Dendritic cell treated with granulocyte-macrophage colony-stimulating factor and Interleukin-4, amounts not matched to agents 40 ng/mL and 50 ng/mL, for 4 days (primary cell): ENCODE results near the gene EGR2.

Experiments
- H3K27ac Mint-ChIP-seq: one replicate; pipeline ENCODE4 v1.8.0; 2022; ENCODE audit warnings: mild to moderate bottlenecking, mixed read lengths
- H3K27me3 Mint-ChIP-seq: one replicate; pipeline ENCODE4 v1.8.0; 2022; ENCODE audit warnings: mild to moderate bottlenecking, mixed read lengths
- H3K36me3 Mint-ChIP-seq: one replicate; pipeline ENCODE4 v1.8.0; 2022; ENCODE audit warnings: low read depth, mixed read lengths
- H3K4me1 Mint-ChIP-seq: one replicate; pipeline ENCODE4 v1.8.0; 2022; ENCODE audit warnings: low read depth, mixed read lengths
- H3K4me3 Mint-ChIP-seq: one replicate; pipeline ENCODE4 v1.8.0; 2022; ENCODE audit warnings: mild to moderate bottlenecking, moderate library complexity, mixed read lengths
- H3K9me3 Mint-ChIP-seq: one replicate; pipeline ENCODE4 v1.8.0; 2022; ENCODE audit warnings: mixed read lengths
- intact Hi-C: fragments of 100-400 bp; cut with micrococcal nuclease; formaldehyde crosslinking; loops from one replicate; pipeline ENCODE4 v1.15.0; 2022

Gene EGR2

GRCh38 chr10:62839590-62839989, 23.4 kb upstream of the EGR2 start:
- H3K27ac Mint-ChIP-seq = no peak overlapping the region
- no peaks in the 10 kb centered on the region for H3K27me3 Mint-ChIP-seq
- no peaks in the 10 kb centered on the region for H3K36me3 Mint-ChIP-seq
- H3K9me3 Mint-ChIP-seq = no peaks in the 10 kb centered on the region
- intact Hi-C loops = no loop called here
- peaks cover 10% of the 10 kb centered on the region for H3K4me1 Mint-ChIP-seq
- H3K4me3 Mint-ChIP-seq = no peak overlapping the region

GRCh38 chr10:62831346-62831745, 15.2 kb upstream of the EGR2 start:
- Mint-ChIP-seq H3K4me3 (no peak overlapping the region), H3K27me3 (no peaks in the 10 kb centered on the region), H3K4me1 (peaks cover 32% of the 10 kb centered on the region), H3K27ac (no peak overlapping the region), H3K9me3 (no peaks in the 10 kb centered on the region), H3K36me3 (no peaks in the 10 kb centered on the region)
- intact Hi-C loops = no loop called here

DNA sequence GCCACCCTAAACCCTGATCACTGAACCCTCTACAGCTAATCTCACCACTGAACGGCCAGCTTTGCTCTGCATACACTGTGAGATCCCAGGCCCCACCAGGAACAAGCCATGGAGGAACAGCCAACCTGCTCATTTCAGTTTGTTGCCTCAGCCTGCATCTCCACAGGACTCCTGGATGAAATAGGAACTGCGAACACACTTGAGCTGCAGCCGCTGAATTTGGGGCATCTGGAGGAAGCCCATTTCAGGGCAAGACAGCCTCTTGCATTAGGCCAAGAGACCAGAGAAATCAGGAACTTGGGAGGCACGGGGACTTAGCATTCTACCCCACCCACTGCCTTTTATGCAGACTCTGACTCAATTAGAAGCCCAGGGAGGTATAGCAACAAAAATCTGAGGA, 14.5 kb upstream of the EGR2 start:
- Mint-ChIP-seq H3K27ac (peak overlapping the region; percentile 74), H3K9me3 (no peaks in the 10 kb centered on the region), H3K36me3 (no peaks in the 10 kb centered on the region), H3K27me3 (no peaks in the 10 kb centered on the region), H3K4me3 (no peak overlapping the region), H3K4me1 (peaks cover 39% of the 10 kb centered on the region)
- intact Hi-C loops = no loop called here

- intact Hi-C loops = no loop called here
- Mint-ChIP-seq H3K27ac (no peak overlapping the region), H3K4me3 (no peak overlapping the region), H3K27me3 (no peaks in the 10 kb centered on the region), H3K9me3 (no peaks in the 10 kb centered on the region), H3K36me3 (no peaks in the 10 kb centered on the region), H3K4me1 (peaks cover 49% of the 10 kb centered on the region)
These were observed 13.5 kb upstream of the EGR2 start for GRCh38 chr10:62829622-62830021.

- Mint-ChIP-seq H3K27me3 (peaks cover 5% of the 10 kb centered on the region), H3K4me1 (peaks cover 51% of the 10 kb centered on the region), H3K36me3 (no peaks in the 10 kb centered on the region), H3K27ac (peak overlapping the region; percentile 74), H3K4me3 (no peak overlapping the region), H3K9me3 (no peaks in the 10 kb centered on the region)
- intact Hi-C loops = no loop called here
These were observed 10.1 kb upstream of the EGR2 start for GRCh38 chr10:62826273-62826672.

DNA sequence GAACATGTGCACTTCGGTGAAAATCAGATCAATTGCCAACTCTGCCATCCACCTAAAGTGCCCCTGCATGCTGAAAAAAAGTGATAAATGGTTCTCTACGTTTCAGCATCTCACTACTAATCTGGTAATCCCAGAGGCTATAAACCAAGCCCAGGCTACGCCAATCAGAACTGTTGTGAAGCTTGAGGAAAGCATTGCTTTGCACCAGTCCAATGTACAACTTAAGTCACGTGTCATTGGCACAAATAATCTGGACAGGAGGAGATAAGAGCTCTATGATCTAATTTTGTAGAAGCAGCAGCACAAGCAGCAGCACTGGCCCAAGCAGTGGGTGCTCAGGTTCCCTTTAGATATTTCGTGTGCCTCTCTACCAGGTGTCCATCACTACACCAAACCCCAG, 4.4 kb upstream of the EGR2 start:
- Mint-ChIP-seq H3K9me3 (no peaks in the 10 kb centered on the region), H3K36me3 (peaks cover 23% of the 10 kb centered on the region), H3K4me3 (no peak overlapping the region), H3K4me1 (peaks cover 39% of the 10 kb centered on the region), H3K27ac (no peak overlapping the region), H3K27me3 (peaks cover 22% of the 10 kb centered on the region)
- intact Hi-C loops = loop anchor here (5.0 kb wide), 1 partner anchor 337 kb away; no protein-coding TSS in a partner anchor

DNA sequence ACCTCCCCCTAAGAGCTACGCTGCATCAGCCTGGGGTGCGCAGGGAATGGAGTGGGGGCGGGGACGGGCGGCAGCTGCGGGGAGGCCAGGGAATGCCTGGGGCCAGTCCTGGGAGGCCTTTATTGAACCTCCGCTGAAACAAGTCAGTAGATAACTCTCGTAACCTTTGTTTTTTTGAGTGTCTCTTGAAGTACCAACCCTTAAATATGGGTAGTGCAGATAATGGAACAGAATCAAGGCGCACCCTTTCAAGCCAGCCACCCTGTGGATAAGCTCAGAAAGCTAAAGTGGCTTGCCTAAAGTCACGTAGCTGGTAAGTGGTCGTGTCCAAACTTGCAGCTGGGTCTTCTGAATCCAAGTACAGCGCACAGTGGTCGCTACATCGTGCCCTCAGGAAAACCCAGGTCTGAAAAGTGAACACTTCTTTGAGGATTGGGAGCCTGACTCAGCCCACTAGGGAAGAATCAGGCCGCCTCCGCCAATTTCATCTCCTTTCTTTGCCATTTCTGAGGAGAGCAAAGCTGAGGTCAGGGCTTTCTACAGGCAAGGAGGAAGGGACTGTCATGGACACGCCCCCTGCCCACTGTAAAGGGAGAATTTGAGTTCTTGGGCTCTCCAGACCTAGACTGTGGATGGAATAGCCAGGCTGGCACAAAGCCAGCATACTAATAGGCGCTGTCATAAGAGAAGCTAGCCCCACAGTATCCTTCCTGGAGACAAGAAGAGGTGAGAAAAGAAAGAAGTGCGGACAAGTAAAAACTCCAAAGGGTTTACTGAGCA, 3.2 kb upstream of the EGR2 start:
- peaks cover 34% of the 10 kb centered on the region for H3K4me1 Mint-ChIP-seq
- H3K36me3 Mint-ChIP-seq = peaks cover 35% of the 10 kb centered on the region
- peak overlapping the region; percentile 20 for H3K4me3 Mint-ChIP-seq
- H3K27ac Mint-ChIP-seq = peak overlapping the region; percentile 18
- intact Hi-C loops = loop anchor here (2.0 to 10.0 kb wide), 5 partner anchors 209 to 445 kb away; no protein-coding TSS in a partner anchor
- no peaks in the 10 kb centered on the region for H3K9me3 Mint-ChIP-seq
- peaks cover 22% of the 10 kb centered on the region for H3K27me3 Mint-ChIP-seq

GRCh38 chr10:62818426-62819011, 2.4 kb upstream of the EGR2 start:
- intact Hi-C loops = loop anchor here (2.0 to 10.0 kb wide), 5 partner anchors 208 to 446 kb away; no protein-coding TSS in a partner anchor
- peak overlapping the region; percentile 98 for H3K4me3 Mint-ChIP-seq
- peaks cover 23% of the 10 kb centered on the region for H3K27me3 Mint-ChIP-seq
- H3K36me3 Mint-ChIP-seq = peaks cover 43% of the 10 kb centered on the region
- H3K4me1 Mint-ChIP-seq = peaks cover 42% of the 10 kb centered on the region
- no peaks in the 10 kb centered on the region for H3K9me3 Mint-ChIP-seq
- peak overlapping the region; percentile 98 for H3K27ac Mint-ChIP-seq

DNA sequence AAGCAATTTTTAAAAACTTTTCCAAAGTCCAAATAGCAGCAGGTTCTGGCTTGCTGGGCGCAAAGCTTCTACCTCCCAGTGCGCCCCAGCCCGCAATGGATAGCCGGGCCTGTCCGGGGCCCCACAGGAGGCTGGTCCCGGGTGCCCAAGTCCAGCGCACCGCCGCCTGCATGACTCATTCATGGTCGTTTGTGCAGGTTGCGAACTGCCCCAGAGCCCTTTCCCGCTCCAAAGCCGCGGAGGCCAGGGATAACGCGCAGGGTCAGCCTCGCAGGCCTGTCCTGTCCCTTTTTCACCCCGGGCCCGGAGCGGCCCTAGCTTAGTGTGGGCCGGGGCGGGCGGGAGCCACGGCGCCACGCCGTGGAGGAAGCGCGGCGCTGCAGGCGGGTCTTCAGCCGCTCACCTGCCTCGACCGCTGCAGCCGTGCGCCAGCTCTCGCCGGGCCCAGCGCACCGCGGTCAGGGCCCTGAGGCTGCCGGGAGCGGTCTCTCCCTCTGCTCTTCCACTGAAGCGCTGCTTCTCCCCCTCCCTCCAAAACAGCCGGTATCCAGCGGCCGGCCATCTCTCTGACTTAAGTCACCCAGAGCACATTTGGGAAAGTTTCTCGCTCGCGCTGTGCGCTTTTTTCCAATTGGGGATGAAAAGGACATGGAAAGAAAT, 1.7 kb upstream of the EGR2 start:
- intact Hi-C loops = loop anchor here (2.0 to 10.0 kb wide), 5 partner anchors 207 to 447 kb away; no protein-coding TSS in a partner anchor
- Mint-ChIP-seq H3K27ac (peak overlapping the region; percentile 98), H3K4me1 (peaks cover 48% of the 10 kb centered on the region), H3K27me3 (peaks cover 23% of the 10 kb centered on the region), H3K4me3 (peak overlapping the region; percentile 98), H3K9me3 (no peaks in the 10 kb centered on the region), H3K36me3 (peaks cover 50% of the 10 kb centered on the region)

GRCh38 chr10:62817121-62817765, 1.1 kb upstream of the EGR2 start:
- Mint-ChIP-seq H3K27me3 (peaks cover 19% of the 10 kb centered on the region), H3K4me1 (peaks cover 54% of the 10 kb centered on the region), H3K27ac (peak overlapping the region; percentile 98), H3K9me3 (no peaks in the 10 kb centered on the region), H3K36me3 (peaks cover 56% of the 10 kb centered on the region), H3K4me3 (peak overlapping the region; percentile 98)
- intact Hi-C loops = loop anchor here (5.0 to 10.0 kb wide), 4 partner anchors 225 to 448 kb away; no protein-coding TSS in a partner anchor

- intact Hi-C loops = loop anchor here (5.0 to 10.0 kb wide), 4 partner anchors 224 to 449 kb away; no protein-coding TSS in a partner anchor
- Mint-ChIP-seq H3K4me1 (peaks cover 61% of the 10 kb centered on the region), H3K27me3 (peaks cover 17% of the 10 kb centered on the region), H3K27ac (peak overlapping the region; percentile 98), H3K9me3 (no peaks in the 10 kb centered on the region), H3K36me3 (peaks cover 64% of the 10 kb centered on the region), H3K4me3 (peak overlapping the region; percentile 98)
These were observed 163 bp downstream of the EGR2 start for GRCh38 chr10:62816076-62816330.

DNA sequence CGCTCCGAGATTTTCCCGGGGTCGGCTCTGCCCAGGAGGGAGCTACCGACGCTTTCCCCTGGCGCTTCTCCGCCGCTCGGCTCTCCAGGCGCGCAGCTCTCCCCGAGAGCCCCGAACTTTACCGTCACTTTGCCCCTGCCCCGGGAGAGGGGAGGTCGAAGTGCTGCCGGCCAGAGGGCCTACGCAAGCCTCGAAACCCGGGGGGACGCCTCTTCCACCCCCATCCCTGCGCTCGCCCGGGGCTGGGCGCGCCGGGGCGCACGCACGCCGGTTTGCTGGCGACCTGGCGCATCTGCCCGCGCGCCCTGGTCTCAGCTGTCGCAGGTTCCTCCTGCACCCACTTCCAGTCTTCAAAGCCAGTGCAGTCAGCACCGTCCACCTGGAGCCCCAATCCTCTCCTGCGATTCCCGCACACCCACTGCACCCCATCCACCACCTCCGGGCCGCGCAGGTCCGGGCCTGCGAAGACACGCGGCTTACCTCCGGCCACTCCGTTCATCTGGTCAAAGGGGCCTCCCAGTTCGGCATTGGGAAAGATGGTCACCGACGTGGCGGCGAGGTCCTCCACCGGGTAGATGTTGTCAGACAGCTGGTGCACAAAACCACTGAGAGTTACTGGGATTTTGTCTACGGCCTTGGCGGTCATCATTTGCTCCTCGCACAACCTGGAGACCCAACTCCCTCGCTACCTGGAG, 638 bp downstream of the EGR2 start:
- H3K36me3 Mint-ChIP-seq = peaks cover 64% of the 10 kb centered on the region
- H3K27ac Mint-ChIP-seq = peak overlapping the region; percentile 98
- intact Hi-C loops = loop anchor here (1.0 to 10.0 kb wide), 5 partner anchors 9 to 449 kb away; no protein-coding TSS in a partner anchor
- H3K27me3 Mint-ChIP-seq = peaks cover 12% of the 10 kb centered on the region
- peaks cover 64% of the 10 kb centered on the region for H3K4me1 Mint-ChIP-seq
- no peaks in the 10 kb centered on the region for H3K9me3 Mint-ChIP-seq
- peak overlapping the region; percentile 98 for H3K4me3 Mint-ChIP-seq

GRCh38 chr10:62814756-62815380, 1.3 kb downstream of the EGR2 start:
- Mint-ChIP-seq H3K4me1 (peaks cover 66% of the 10 kb centered on the region), H3K9me3 (no peaks in the 10 kb centered on the region), H3K36me3 (peaks cover 64% of the 10 kb centered on the region), H3K27ac (peak overlapping the region; percentile 98), H3K27me3 (peaks cover 6% of the 10 kb centered on the region), H3K4me3 (peak overlapping the region; percentile 98)
- intact Hi-C loops = loop anchor here (1.0 to 10.0 kb wide), 5 partner anchors 9 to 450 kb away; no protein-coding TSS in a partner anchor
